LNCAP (cell line): Measurements from ENCODE around the gene SPG21.

Experiments used
- TF ChIP-seq, protein P1 (sequence below): fragments of 450-650 bp; IDR thresholded peaks from 2 replicates; pipeline ENCODE4 v1.5.1; 2017; ENCODE audit warnings: mild to moderate bottlenecking

Gene SPG21

DNA sequence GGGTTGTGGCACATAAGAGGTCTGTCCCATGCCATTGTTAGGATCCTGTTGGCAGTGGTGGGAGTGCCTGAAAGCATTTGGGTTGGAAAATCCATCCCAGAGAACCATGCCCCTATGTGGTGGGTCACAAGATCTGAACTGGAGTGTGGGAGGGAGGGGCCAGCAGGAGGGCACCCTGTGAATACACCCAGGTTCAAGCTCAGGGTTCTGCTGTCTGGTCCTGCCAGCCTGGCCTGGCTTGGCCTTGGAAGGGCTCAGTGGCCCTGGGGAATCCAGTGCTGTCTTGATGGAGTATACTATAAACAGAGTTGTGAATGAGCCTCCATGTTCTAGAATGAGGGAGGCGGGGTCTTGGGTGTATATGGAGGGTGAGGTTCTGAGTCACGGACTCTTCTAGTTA is 66.2 kb downstream of the SPG21 start:
- TF ChIP-seq, protein P1, sequence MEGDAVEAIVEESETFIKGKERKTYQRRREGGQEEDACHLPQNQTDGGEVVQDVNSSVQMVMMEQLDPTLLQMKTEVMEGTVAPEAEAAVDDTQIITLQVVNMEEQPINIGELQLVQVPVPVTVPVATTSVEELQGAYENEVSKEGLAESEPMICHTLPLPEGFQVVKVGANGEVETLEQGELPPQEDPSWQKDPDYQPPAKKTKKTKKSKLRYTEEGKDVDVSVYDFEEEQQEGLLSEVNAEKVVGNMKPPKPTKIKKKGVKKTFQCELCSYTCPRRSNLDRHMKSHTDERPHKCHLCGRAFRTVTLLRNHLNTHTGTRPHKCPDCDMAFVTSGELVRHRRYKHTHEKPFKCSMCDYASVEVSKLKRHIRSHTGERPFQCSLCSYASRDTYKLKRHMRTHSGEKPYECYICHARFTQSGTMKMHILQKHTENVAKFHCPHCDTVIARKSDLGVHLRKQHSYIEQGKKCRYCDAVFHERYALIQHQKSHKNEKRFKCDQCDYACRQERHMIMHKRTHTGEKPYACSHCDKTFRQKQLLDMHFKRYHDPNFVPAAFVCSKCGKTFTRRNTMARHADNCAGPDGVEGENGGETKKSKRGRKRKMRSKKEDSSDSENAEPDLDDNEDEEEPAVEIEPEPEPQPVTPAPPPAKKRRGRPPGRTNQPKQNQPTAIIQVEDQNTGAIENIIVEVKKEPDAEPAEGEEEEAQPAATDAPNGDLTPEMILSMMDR: no peak

DNA sequence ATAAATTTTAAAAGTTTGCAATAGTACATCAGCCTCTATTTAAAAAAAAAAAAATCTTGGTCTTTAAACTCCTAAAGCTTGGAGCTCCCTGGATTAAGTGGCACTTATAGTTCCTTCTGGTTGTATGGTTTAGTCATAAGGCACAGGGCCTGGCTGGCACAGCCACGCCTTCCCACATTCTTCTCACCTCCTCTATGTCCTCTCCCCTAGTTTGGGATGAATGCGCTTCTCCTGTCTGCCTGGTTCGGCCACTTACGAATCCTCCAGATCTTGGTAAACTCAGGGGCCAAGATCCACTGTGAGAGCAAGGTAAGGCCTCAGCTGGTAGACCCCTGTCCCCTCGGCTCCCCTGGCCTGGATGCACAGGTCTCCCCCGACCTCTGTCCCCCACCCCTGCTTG is 68.0 kb downstream of the SPG21 start:
- TF ChIP-seq, protein P1: no peak

DNA sequence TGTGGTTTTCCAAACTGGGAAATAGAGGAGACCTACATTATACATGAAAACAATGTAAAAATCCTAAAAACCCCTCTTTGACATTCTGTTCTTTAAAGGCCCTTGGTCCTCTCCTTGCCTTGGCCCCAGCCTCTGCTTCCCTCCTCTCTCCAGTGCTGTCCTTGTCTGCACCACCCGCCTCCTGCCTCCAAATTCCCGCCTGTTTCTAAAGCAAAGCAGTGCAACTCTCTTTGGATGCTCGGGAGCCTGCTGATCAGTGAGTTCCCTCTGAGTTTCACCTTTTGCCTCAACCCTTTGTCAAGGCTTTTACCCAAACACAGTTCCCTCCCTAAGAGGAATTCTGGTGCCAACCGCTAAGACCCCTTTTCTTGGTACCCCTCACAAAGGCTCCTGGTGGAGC is 70.0 kb downstream of the SPG21 start:
- TF ChIP-seq, protein P1: no peak

DNA sequence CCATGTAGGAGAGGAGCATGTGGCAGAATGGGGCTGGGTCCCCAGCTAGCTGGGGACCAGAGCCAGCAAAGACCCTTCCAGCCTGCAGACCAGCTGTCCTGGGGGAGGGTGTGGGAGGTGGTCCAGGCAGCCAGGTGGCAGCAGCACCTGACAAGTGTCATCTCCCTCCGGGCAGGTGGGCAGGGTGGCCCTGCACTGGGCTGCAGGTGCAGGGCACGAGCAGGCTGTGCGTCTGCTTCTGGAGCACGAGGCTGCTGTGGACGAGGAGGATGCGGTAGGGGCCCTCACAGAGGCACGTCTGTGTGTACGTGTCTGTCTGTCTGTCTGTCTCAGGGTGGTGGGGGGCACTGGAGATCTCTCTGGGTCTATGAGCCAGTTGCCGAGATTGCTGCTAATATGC is 72.5 kb downstream of the SPG21 start:
- TF ChIP-seq, protein P1: no peak

DNA sequence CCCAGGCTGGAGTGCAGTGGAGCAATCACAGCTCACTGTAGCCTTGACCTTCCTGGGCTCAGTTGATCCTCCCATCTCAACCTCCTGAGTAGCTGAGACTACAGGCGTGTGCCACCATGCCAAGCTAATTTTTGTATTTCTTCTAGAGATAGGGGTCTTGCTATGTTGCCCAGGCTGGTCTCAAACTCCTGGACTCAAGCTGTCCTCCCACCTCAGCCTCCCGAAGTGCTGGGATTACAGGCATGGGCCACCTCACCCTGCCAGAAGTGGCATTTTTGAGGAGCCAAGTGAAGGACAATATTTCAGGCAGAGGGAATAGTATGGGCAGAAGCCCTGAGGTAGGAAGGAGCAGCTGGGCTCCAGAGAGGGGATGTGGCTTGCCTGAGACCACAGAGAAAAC is 73.3 kb downstream of the SPG21 start:
- TF ChIP-seq, protein P1: no peak

DNA sequence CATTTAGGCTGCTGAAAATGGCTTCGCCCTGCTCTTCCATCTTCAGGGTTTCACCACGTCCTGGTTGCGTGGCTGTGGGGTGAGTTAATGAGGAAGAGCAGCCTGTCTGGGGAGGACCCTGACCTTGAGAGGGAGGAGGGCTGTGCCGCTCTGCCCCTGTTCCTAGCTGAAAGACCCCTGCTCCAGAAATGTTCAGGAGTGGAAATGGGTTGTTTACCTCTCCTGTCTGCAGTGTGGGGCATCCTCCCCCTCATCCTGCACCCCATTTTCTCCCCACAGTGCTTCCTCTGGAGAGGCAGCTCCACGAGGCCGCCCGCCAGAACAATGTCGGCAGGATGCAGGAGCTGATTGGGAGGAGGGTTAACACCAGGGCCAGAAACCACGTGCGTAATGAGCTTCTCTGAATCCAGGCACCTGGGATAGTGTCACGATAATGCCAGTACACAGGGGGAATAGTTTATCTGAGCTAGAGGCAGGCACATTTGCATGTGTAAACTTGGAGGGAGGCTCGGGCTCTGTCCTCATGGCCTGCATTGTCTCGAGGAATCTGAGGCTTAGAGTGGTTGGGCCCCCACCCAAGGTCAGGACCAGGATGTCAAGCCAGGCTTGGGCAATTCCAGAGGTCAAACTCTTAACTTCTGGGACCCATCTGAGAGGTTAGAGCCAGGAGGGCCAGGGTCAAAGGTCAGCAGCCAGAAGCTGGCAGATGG is 74.0 kb downstream of the SPG21 start:
- TF ChIP-seq, protein P1: no peak
